Type B pancreatic cell (in vitro differentiated cells): ENCODE data around the gene ABCB6. TPM values are rescaled to one million over a fixed set of nuclear protein-coding genes. Genes with fewer than 3 reads are reported as not detected.

ENCODE experiments used
- DNase-seq: peaks from one replicate; pipeline ENCODE4 v3.0.0; 2021; ENCODE audit warnings: mixed read lengths; ENCODE audit not compliant: unreplicated experiment; ENCODE audit errors: extremely low spot score
- H3K27ac Mint-ChIP-seq: 2 replicates; pipeline ENCODE4 v1.8.0; 2021; ENCODE audit warnings: mild to moderate bottlenecking, mixed read lengths
- H3K27me3 Mint-ChIP-seq: 2 replicates; pipeline ENCODE4 v1.8.0; 2021; ENCODE audit warnings: mixed read lengths
- H3K36me3 Mint-ChIP-seq: 2 replicates; pipeline ENCODE4 v1.8.0; 2021; ENCODE audit warnings: mixed read lengths
- H3K4me1 Mint-ChIP-seq: one replicate; pipeline ENCODE4 v1.8.0; 2021; ENCODE audit warnings: mixed read lengths; ENCODE audit not compliant: unreplicated experiment
- H3K4me3 Mint-ChIP-seq: 2 replicates; pipeline ENCODE4 v1.8.0; 2021; ENCODE audit warnings: mild to moderate bottlenecking, mixed read lengths
- H3K9me3 Mint-ChIP-seq: 2 replicates; pipeline ENCODE4 v1.8.0; 2021; ENCODE audit warnings: mixed read lengths
- CTCF ChIP-seq: fragments of 200-600 bp; sonication (generic); conservative IDR thresholded peaks from 2 replicates; pipeline ENCODE4 v1.5.0; 2021; ENCODE audit warnings: antibody characterized with exemption, mild to moderate bottlenecking
- total RNA-seq: library from RNA; stranded (reverse); gene quantifications from 2 replicates; pipeline ENCODE4 v1.2.1, GENCODE V29; 2021; ENCODE audit warnings: low replicate concordance

ABCB6 gene
- total RNA-seq, 1 donor from 2014 or later: 40.4 TPM

DNA sequence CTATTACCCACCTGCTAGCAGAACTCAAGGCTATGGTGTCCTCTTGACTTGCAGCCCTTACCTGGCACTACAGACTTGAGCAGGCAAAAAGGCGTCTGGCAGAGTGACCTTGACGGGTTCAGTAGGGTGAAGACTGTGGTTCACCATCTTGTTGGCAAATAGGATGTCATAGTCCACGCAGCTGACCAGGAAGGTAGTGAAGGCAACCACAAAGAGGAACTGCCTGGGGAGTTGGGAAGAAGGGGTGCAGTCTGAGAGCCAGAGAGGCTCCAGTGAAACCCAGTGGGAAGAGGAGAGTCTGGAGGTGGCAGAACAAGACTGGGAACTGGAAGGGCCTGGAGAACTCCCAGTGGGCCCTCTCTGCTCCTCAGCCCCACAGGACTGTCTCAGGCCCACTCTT, 6.6 kb upstream of the ABCB6 start:
- peak overlapping the region; percentile 18 for H3K4me3 Mint-ChIP-seq

DNA sequence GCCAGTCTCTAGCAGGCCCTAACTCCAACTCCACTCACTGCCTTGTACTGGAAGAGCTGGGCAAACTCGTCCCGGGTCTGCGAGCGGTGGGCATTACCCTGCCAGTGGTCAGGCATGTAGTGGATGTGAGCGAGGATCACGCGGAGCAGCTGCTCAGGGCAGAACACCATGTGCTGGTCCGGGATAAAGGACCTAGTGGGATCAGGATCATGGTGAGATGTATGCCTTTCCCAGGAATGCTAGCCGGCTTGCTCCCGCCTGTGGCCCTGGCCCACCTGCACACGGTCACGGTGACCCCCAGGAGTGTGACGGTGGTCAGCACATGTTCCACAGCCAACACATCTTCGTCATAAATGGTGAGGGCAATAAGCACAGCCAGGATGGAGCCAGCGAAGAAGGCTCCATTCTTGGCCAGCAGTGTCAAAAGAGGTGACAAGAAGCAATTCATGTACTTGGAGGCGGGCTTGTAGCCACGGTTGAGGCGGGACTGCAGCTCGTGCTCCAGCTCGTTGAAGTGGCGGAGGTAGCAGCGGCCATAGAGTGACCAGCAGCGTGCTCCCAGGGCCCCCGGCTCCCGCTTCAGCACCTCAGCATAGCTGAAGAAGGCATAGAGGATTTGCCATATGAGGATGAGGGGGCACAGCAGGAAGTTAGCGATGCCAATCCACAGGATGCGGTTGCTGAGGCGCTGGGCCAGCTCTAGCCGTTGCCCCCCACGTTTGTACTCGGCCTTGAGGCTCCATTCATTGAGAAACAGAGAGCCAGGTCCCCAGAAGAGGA, 5.3 kb upstream of the ABCB6 start:
- Mint-ChIP-seq H3K9me3 (no peaks in the 10 kb centered on the region), H3K4me1 (peaks cover 18% of the 10 kb centered on the region), H3K27me3 (no peaks in the 10 kb centered on the region), H3K36me3 (peaks cover 20% of the 10 kb centered on the region), H3K4me3 (no peak overlapping the region), H3K27ac (no peak overlapping the region)
- DNase-seq: no peak
- TF ChIP-seq CTCF: no peak

More for the DNA sequence above, 6.6 kb upstream of the ABCB6 start:
- Mint-ChIP-seq H3K9me3 (no peaks in the 10 kb centered on the region), H3K4me1 (peaks cover 17% of the 10 kb centered on the region), H3K27ac (no peak overlapping the region), H3K36me3 (peaks cover 21% of the 10 kb centered on the region), H3K27me3 (no peaks in the 10 kb centered on the region)
- DNase-seq: no peak
- TF ChIP-seq CTCF: no peak

DNA sequence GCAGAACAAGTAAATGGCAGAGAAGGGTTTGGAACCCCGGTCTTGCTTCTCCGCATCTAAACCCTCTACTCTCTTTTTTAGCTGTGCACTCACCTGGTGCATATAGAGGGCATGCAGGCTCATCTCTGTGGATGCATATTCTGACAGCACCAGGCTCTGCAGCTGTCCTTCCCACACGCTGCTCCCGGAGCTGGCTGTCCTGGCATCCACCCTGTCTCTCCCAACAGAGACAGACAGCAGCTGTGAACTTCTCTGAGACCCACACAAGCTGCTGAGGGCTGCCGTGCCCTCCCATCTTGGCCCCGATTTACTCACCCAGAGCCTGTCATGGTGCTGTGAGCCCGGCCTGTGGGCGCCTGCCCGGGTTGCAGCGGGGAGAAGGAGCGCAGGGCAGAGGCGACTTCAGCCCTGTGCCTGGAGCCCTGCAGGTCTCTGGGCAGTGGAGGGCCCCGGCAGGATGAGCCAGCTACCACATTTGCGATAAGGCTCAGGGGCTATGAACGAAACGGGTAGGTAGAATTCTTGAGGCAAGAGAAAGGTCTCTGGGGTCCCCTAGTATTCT, 3.3 kb upstream of the ABCB6 start:
- no peak for DNase-seq
- H3K27ac Mint-ChIP-seq: no peak overlapping the region

DNA sequence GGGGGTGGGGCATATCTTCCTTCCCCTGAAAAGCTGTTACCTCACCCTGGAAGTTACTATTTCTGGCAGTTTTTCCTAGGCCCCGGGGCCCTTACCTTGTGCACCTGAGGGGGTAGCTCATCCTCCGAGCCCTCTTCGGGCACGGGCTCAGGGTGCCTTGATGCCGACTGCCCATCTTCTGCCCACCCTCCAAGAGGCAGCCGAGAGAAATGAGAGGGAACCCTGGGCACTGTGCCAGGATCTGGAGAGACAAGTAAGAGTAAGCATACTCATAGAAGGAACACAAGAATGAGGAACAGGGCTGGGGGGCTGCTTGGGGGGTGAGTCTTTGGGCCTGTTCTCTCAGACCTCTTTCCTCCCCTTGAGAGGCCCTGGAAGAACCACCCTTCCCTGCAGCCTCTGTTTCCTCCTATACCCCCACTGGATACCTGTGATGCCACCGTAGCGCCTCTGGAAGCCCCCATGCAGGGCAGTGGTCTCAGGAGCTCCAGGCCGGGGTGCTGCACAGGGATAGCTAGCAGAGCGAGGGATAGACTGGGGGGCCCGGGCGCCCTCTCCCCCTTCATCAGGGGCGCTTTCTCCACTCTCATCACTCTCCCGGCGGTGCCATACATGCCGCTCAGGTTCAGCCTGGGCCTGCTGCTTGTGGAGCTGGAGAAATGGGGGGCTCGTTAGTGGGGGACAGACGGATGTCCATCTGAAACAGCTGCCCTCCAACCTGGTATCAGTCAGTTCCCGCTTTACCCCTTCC, 2.1 kb upstream of the ABCB6 start:
- Mint-ChIP-seq H3K36me3 (peaks cover 16% of the 10 kb centered on the region), H3K4me3 (peak overlapping the region; percentile 2), H3K4me1 (peaks cover 14% of the 10 kb centered on the region), H3K9me3 (no peaks in the 10 kb centered on the region), H3K27ac (no peak overlapping the region), H3K27me3 (no peaks in the 10 kb centered on the region)
- no peak for TF ChIP-seq CTCF
- DNase-seq: no peak

More for the DNA sequence above, 3.3 kb upstream of the ABCB6 start:
- H3K36me3 Mint-ChIP-seq: peaks cover 20% of the 10 kb centered on the region
- no peaks in the 10 kb centered on the region for H3K27me3 Mint-ChIP-seq
- TF ChIP-seq CTCF: no peak
- H3K4me3 Mint-ChIP-seq: no peak overlapping the region
- H3K9me3 Mint-ChIP-seq: no peaks in the 10 kb centered on the region
- peaks cover 14% of the 10 kb centered on the region for H3K4me1 Mint-ChIP-seq

GRCh38 chr2:219219784-219220532, 1.2 kb upstream of the ABCB6 start:
- no peak for TF ChIP-seq CTCF
- H3K4me3 Mint-ChIP-seq: peak overlapping the region; percentile 22
- H3K36me3 Mint-ChIP-seq: peaks cover 11% of the 10 kb centered on the region
- no peak for DNase-seq
- H3K27ac Mint-ChIP-seq: no peak overlapping the region
- H3K9me3 Mint-ChIP-seq: no peaks in the 10 kb centered on the region
- H3K27me3 Mint-ChIP-seq: no peaks in the 10 kb centered on the region
- peaks cover 15% of the 10 kb centered on the region for H3K4me1 Mint-ChIP-seq
